K562 (cell line): Measurements from ENCODE around the gene NAA80. TPM values are rescaled to one million over a fixed set of nuclear protein-coding genes. Genes with fewer than 3 reads are reported as not detected.

Source experiments
- BCOR ChIP-seq: fragments of 450-650 bp; IDR thresholded peaks from 2 replicates; pipeline ENCODE4 v1.6.1; 2016
- BHLHE40 ChIP-seq: IDR thresholded peaks from 2 replicates; pipeline ENCODE4 v1.6.1; 2011; ENCODE audit warnings: low read length, improper control_type of control experiment
- C11orf30 ChIP-seq: fragments of 450-650 bp; IDR thresholded peaks from 2 replicates; pipeline ENCODE4 v1.6.1; 2016; ENCODE audit warnings: low read depth, mild to moderate bottlenecking
- CEBPB ChIP-seq: fragments of 450-650 bp; IDR thresholded peaks from 2 replicates; pipeline ENCODE4 v1.6.1; 2016; ENCODE audit warnings: missing genetic modification characterization, missing compliant biosample characterization
- ESRRA ChIP-seq: fragments of 450-650 bp; IDR thresholded peaks from 2 replicates; pipeline ENCODE4 v1.6.1; 2014; ENCODE audit warnings: low read depth, mild to moderate bottlenecking, moderate library complexity, borderline replicate concordance
- ILK ChIP-seq: fragments of 450-650 bp; IDR thresholded peaks from 2 replicates; pipeline ENCODE4 v1.6.1; 2016; ENCODE audit warnings: missing genetic modification characterization, low read depth, mild to moderate bottlenecking, missing compliant biosample characterization, moderate library complexity, borderline replicate concordance
- JUNB ChIP-seq: fragments of 450-650 bp; formaldehyde crosslinking; conservative IDR thresholded peaks from 2 replicates; pipeline ENCODE4 v1.4.0; 2020; ENCODE audit warnings: mild to moderate bottlenecking
- NFE2 ChIP-seq: IDR thresholded peaks from 2 replicates; pipeline ENCODE4 v1.6.1; 2014; ENCODE audit warnings: antibody characterized with exemption, low read depth
- POLR3G ChIP-seq: IDR thresholded peaks from 2 replicates; pipeline ENCODE4 v1.6.1; 2011; ENCODE audit not compliant: insufficient read length, insufficient replicate concordance; ENCODE audit errors: extremely low read depth
- SREBF2 ChIP-seq: sonication (generic); formaldehyde crosslinking; IDR thresholded peaks from 2 replicates; pipeline ENCODE4 v1.4.0; 2020; ENCODE audit warnings: mild to moderate bottlenecking, missing genetic modification reagents
- TARDBP ChIP-seq: fragments of 450-650 bp; IDR thresholded peaks from 2 replicates; pipeline ENCODE4 v1.6.1; 2016
- TBP ChIP-seq: optimal IDR thresholded peaks from 2 replicates; pipeline ENCODE3; 2011; ENCODE audit warnings: low read depth, low read length, improper control_type of control experiment
- ZNF354B ChIP-seq: fragments of 250-450 bp; sonication (Bioruptor Pico); IDR thresholded peaks from 2 replicates; pipeline ENCODE4 v1.4.0; 2020
- ZNF780A ChIP-seq: fragments of 250-450 bp; sonication (Bioruptor Pico); IDR thresholded peaks from 2 replicates; pipeline ENCODE4 v1.5.0; 2021; ENCODE audit warnings: mild to moderate bottlenecking
- polyA plus RNA-seq, 8 experiments: library from polyadenylated mRNA; depleted of rRNA in 4 of 8; stranded (reverse) in 5 of 8; unstranded in 3 of 8; fragments of >200 nt; fragmentation: Nextera tagmentation in 2 of 8; fragmentation: Illumina TruSeq in 1 of 8; extraction: Ambion mirVana in 2 of 8; extraction: Trizol in 1 of 8; gene quantifications; 2 replicates each; pipeline versions ENCODE4 v1.2.1 to v1.2.3, GENCODE V29; 2011 to 2014; ENCODE audit warnings: inconsistent platforms in 1 of 8, missing spikeins in 1 of 8
- total RNA-seq, 7 experiments: library from RNA; depleted of rRNA in 6 of 7; stranded (reverse); fragments of >200 nt in 6 of 7; fragmentation: Illumina TruSeq in 2 of 7; extraction: Trizol in 2 of 7; gene quantifications; 2 replicates each; pipeline versions ENCODE4 v1.2.1 to v1.2.3, GENCODE V29; 2011 to 2021; ENCODE audit warnings: low replicate concordance in 1 of 7
- TF ChIP-seq, protein P1 (sequence below), 2 experiments: fragments of 450-650 bp; formaldehyde crosslinking in 1 of 2; IDR thresholded peaks; 2 replicates each; pipeline versions ENCODE4 v1.4.0 to v1.6.1; 2014 to 2020; ENCODE audit warnings: mild to moderate bottlenecking in 2 of 2, borderline replicate concordance in 1 of 2, low read depth in 1 of 2
- TF ChIP-seq, protein P2 (sequence below): sonication (generic); formaldehyde crosslinking; IDR thresholded peaks from 2 replicates; pipeline ENCODE4 v1.8.0; 2022; ENCODE audit warnings: missing genetic modification reagents, mild to moderate bottlenecking, moderate library complexity, borderline replicate concordance
- TF ChIP-seq, protein P3 (sequence below), 2 experiments: IDR thresholded peaks; 2 replicates each; pipeline ENCODE4 v1.6.1; 2011; ENCODE audit warnings: borderline replicate concordance in 1 of 2, control low read depth in 1 of 2, low read depth in 1 of 2, low read length in 1 of 2, mild to moderate bottlenecking in 1 of 2, mixed read lengths in 1 of 2, moderate library complexity in 1 of 2; ENCODE audit not compliant: insufficient read depth in 1 of 2, insufficient read length in 1 of 2, poor library complexity in 1 of 2, severe bottlenecking in 1 of 2; ENCODE audit errors: extremely low read depth in 1 of 2
- TF ChIP-seq, protein P4 (sequence below), 2 experiments: fragments of 200-800 bp in 1 of 2; sonication (Bioruptor generic) in 1 of 2; sonication (generic) in 1 of 2; formaldehyde crosslinking in 1 of 2; IDR thresholded peaks in 1 of 2; conservative IDR thresholded peaks in 1 of 2; 2 replicates each; pipeline versions ENCODE4 v1.5.0 to v1.6.1; 2016 to 2020; ENCODE audit warnings: missing compliant biosample characterization in 1 of 2, missing genetic modification characterization in 1 of 2, missing genetic modification reagents in 1 of 2

The NAA80 gene
- total and polyA plus RNA-seq, 9 of the 15 experiments (the other 6 are each of a cell fraction or from before 2014, with no cell fraction given): 0.82 to 24.0 (median 8.6) TPM

DNA sequence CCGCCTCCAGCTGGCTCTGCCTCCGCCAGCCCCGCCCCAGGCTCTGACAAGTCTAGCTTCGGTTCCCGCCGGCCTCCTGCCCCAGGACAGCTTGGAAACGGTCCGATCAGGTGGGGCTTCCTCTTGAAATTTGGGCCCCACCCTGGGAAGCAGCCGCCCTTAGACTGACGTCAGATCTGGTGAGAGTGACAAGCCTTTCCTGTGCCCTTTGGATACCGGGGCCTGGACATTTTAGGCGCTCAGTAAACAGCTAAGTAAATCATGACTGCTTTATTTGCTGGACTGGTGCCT is 378 bp upstream of the NAA80 start (continued):
- TF ChIP-seq, protein P1, sequence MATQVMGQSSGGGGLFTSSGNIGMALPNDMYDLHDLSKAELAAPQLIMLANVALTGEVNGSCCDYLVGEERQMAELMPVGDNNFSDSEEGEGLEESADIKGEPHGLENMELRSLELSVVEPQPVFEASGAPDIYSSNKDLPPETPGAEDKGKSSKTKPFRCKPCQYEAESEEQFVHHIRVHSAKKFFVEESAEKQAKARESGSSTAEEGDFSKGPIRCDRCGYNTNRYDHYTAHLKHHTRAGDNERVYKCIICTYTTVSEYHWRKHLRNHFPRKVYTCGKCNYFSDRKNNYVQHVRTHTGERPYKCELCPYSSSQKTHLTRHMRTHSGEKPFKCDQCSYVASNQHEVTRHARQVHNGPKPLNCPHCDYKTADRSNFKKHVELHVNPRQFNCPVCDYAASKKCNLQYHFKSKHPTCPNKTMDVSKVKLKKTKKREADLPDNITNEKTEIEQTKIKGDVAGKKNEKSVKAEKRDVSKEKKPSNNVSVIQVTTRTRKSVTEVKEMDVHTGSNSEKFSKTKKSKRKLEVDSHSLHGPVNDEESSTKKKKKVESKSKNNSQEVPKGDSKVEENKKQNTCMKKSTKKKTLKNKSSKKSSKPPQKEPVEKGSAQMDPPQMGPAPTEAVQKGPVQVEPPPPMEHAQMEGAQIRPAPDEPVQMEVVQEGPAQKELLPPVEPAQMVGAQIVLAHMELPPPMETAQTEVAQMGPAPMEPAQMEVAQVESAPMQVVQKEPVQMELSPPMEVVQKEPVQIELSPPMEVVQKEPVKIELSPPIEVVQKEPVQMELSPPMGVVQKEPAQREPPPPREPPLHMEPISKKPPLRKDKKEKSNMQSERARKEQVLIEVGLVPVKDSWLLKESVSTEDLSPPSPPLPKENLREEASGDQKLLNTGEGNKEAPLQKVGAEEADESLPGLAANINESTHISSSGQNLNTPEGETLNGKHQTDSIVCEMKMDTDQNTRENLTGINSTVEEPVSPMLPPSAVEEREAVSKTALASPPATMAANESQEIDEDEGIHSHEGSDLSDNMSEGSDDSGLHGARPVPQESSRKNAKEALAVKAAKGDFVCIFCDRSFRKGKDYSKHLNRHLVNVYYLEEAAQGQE (IDR thresholded peaks at IDR 0.05; ENCODE audit: borderline replicate concordance): 0 out of 2 replicates have a peak, but pooled peaks have one; percentile 19
- TF ChIP-seq, protein P1 (CRISPR knock-in tag; IDR thresholded peaks at IDR 0.05; ENCODE audit: low read depth): no peak
- TF ChIP-seq, protein P2, sequence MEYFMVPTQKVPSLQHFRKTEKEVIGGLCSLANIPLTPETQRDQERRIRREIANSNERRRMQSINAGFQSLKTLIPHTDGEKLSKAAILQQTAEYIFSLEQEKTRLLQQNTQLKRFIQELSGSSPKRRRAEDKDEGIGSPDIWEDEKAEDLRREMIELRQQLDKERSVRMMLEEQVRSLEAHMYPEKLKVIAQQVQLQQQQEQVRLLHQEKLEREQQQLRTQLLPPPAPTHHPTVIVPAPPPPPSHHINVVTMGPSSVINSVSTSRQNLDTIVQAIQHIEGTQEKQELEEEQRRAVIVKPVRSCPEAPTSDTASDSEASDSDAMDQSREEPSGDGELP (CRISPR knock-in tag): peak; percentile 93; the same call in 1 of the 2 replicates
- TF ChIP-seq SREBF2: no peak
- no peak for TF ChIP-seq ILK (tag)
- no peak for TF ChIP-seq ZNF354B
- TF ChIP-seq ZNF780A (CRISPR knock-in tag): no peak
- TF ChIP-seq C11orf30: no peak
- peak; percentile 75 for TF ChIP-seq TARDBP
- TF ChIP-seq CEBPB (tag): no peak
- TF ChIP-seq BHLHE40: no peak
- no peak for TF ChIP-seq NFE2
- no peak for TF ChIP-seq JUNB (CRISPR knock-in tag)
- peak; percentile 32 for TF ChIP-seq TBP
- TF ChIP-seq, protein P3, sequence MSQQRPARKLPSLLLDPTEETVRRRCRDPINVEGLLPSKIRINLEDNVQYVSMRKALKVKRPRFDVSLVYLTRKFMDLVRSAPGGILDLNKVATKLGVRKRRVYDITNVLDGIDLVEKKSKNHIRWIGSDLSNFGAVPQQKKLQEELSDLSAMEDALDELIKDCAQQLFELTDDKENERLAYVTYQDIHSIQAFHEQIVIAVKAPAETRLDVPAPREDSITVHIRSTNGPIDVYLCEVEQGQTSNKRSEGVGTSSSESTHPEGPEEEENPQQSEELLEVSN (IDR thresholded peaks at IDR 0.05; ENCODE audit: borderline replicate concordance in 1 of 2, extremely low read depth in 1 of 2, insufficient read depth in 1 of 2, insufficient read length in 1 of 2, low read depth in 1 of 2, low read length in 1 of 2, poor library complexity in 1 of 2, severe bottlenecking in 1 of 2): peak in 1 of 2 experiments; percentile 49
- TF ChIP-seq POLR3G: no peak
- TF ChIP-seq, protein P4, sequence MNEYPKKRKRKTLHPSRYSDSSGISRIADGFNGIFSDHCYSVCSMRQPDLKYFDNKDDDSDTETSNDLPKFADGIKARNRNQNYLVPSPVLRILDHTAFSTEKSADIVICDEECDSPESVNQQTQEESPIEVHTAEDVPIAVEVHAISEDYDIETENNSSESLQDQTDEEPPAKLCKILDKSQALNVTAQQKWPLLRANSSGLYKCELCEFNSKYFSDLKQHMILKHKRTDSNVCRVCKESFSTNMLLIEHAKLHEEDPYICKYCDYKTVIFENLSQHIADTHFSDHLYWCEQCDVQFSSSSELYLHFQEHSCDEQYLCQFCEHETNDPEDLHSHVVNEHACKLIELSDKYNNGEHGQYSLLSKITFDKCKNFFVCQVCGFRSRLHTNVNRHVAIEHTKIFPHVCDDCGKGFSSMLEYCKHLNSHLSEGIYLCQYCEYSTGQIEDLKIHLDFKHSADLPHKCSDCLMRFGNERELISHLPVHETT (CRISPR knock-in tag; conservative IDR thresholded peaks at IDR 0.05 in 1 of 2, IDR thresholded peaks at IDR 0.05 in 1 of 2): no peak
- peak; percentile 20; the same call in 1 of the 2 replicates for TF ChIP-seq ESRRA
- TF ChIP-seq BCOR: no peak
